Kidney capillary endothelial cell (primary cell): ENCODE data around the gene CCL19.
A peak's percentile ranks its signal among the peaks of the same experiment; 100 is the strongest.

Source experiments
- DNase-seq: peaks from one replicate; pipeline ENCODE4 v3.0.0-alpha.2; 2018; ENCODE audit warnings: low spot score

Gene CCL19

DNA sequence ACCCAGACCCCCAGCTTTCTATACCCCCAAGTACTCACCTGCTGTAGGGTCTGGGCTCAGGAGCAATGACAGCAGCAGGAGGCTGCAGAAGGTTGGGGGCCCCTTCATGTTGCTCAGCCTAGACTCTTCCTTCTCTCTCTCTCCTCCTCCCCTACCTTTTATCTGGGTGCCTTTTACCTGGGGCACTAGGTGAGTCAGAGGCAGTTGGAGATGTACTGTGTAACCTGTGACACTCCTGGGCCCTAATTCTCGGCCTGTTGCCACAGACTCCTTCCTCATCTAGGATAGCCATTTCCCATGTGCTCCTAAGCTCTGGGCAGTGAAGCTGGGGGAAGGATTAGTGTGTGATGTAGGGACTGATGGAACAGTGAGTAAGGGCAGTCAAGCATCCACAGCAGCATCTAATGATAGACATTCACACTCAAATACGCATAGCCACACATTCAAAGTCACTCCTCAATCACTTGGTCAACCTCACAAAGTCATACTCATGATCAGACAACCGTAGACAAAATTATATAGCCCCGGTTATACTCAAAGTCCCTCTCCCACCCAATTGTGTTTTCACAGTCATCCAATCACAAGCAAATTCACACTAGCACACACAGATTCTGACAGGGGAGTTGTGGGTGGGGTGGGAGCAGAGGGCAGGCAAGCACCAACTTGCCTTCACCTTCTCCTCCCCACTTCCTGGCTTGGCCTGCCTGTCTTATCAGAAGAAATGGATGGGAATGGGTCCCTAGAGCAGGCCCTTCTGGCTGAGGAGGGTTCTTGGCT, 28.4 kb downstream of the CCL19 start, which contains the start of gene CCL27:
CCL27 (minus strand) TSS at position 132 of the 777 bp plus-strand sequence; CDS start at position 108, 24 bp downstream.
- no peak for DNase-seq

DNA sequence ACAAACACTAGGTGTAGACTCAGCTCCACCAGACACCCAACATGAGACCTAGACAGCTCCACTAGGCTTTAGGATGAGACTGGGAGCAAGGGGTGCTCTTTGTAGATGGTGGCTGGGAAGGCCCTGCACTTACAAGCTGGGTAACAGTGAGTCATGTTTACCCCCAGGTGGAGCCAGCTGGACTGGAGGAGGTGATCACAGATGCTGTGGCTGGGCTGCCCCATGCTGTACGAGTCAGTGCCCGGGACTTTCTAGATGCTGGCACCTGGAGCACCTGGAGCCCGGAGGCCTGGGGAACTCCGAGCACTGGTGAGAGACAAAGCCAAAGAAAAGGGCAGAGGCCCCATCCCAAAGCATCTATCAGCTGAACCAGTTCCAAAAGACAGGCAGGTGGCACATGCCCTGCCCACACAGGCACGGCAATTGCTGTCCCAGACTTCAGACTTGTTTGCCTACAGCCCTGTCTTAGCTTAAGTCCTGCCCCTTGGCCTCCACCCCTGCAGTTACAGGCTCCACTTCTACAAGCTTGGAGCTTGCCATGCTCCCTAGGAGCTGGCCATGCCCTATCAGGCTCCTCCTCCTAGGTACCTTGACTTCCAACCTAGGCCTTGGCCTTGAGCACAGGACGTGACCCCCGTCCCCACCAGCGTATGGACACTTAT, 31.4 kb downstream of the CCL19 start:
- no peak for DNase-seq

DNA sequence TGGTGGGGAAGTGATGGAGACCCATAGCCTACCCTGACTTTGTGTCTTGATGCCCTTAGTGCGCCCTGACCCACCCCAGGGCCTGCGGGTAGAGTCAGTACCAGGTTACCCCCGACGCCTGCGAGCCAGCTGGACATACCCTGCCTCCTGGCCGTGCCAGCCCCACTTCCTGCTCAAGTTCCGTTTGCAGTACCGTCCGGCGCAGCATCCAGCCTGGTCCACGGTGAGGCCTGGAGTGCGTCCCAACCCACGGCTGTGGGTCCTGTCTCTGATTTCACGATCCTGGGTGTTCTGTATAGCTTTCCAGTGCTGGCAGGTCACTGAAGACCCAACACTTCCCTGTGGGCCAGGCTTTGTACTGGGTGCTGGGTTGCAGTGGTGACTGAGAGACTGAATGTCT, 32.6 kb downstream of the CCL19 start:
- DNase-seq: no peak

DNA sequence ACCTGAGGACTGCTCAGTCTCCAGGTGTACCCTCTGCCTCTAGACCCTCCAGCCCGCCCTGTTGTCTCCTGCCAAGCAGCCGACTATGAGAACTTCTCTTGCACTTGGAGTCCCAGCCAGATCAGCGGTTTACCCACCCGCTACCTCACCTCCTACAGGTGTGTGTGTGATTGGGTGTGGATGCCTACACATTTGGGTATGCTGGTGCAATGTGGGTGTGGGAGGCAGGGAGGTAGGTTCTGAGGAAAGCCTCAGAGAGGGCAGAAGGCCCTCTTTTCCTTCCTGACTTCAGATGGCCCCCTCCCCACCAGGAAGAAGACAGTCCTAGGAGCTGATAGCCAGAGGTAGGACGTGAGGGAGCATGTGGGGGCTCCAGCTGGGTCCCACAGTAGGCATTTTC, 34.1 kb downstream of the CCL19 start:
- no peak for DNase-seq

DNA sequence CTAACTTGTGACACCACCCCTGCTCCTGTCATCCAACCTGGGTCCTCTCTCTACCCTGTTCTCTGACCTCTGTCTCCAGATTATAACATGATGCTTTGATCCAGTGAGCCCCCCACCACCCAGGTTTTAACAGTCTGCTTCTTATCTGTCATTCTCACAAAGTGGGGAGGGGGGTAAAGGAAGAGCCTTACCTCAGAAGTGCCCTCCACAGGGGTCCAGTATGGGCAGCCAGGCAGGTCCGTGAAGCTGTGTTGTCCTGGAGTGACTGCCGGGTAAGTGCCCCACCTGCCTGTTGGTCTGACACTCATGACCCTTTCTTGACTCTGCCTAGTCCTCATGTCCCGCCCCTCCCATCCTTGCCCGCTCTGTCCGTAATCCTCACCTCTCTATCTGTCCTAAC, 35.7 kb downstream of the CCL19 start:
- DNase-seq: no peak

DNA sequence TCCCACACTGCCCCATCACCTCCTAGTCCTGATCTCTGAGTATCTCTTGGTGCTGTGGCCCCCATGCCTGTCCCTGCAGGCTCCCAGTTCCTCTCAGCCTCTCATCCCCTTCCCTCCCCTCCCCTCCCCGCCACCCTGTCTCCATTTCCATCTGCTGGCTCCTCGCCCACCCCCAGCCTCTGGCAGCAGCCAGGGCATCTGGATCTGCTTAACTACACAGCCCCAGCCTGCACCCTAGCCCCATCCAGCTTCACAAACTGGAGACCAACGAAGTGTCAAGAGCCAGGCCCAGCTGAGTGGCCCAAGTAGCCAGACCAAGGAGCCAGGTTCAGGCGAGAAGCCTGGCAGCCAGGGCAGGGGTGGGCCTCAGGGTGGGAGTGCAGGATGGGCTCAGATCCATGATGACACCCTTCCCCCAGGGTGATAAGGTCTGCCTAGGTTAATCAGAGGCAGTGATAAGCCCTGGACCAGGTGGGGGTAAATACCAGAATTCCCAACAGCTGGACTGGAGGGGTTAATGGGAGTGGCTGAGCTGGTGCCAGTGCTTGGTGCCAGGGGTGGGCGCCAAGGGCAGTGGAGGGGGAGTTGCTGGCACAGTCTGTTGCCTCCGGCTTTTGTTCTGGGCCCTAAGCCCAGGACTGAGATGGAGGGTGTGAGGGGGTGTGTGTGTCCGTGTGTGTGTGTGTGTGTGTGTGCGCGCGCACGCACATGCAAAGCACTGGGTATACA, 36.6 kb downstream of the CCL19 start:
- no peak for DNase-seq

DNA sequence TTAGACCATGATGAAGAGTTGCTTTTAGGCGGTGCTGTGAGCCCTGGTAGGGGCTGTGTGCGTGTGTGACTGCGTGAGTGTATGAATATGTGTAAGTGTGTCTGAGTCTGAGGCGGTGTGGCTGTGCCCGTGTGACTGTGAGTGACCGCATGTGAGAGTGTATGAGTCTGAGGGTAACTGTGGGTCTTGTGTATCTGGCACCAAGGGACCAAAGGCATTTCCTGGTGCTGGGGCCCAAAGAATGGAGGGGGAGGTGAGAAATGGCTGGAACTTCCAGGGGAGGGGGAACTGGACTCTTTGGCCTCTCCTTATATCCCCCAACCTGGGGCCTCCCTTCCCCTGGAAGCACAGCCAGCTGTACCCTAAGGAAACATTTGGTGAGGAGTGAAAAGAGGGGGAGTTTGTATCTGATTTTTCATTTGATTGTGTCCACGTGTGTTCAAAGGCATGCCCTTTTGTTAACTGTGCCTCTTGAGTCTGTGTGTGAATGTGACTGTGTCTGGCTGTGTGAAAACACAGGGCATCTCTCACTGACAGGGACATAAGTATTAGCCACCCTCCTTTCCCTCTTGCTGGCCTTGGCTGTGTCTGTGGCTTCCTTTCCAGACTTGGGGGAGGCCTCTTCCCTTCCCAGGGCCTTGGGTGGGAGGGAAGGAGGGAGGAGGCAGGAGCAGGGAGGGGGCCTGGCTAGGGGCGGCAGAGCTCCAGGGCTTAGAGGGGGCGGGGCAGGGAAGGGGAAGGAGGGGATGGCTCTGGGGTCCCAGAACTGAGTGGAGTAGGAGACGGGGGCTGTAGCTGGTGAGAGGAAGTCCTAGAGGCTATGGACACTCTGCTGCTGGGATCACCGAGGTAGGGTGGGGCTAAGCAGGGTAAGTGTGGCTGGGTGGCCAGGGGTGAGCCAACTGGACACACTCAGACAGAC, 37.7 kb downstream of the CCL19 start:
- DNase-seq: no peak

DNA sequence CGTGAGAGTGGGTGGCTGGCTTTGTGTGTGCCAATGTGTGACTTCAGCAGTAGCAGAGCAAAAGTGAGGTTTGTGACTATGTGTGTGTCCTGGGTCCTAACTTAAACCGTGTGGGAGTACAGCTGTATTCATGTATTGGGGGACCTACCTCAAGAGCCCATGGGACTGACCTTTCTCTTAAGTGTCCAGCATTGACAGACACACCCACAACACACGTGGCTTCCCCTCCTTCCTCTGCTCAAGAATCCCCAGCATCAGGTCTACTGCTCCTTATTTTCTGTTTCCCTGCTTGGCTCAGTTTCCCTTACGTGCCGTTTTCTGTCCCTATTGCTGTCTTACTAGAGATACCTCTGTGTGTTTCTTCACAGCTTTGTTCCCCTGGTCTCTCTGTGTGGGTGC, 38.5 kb downstream of the CCL19 start:
- DNase-seq: no peak

DNA sequence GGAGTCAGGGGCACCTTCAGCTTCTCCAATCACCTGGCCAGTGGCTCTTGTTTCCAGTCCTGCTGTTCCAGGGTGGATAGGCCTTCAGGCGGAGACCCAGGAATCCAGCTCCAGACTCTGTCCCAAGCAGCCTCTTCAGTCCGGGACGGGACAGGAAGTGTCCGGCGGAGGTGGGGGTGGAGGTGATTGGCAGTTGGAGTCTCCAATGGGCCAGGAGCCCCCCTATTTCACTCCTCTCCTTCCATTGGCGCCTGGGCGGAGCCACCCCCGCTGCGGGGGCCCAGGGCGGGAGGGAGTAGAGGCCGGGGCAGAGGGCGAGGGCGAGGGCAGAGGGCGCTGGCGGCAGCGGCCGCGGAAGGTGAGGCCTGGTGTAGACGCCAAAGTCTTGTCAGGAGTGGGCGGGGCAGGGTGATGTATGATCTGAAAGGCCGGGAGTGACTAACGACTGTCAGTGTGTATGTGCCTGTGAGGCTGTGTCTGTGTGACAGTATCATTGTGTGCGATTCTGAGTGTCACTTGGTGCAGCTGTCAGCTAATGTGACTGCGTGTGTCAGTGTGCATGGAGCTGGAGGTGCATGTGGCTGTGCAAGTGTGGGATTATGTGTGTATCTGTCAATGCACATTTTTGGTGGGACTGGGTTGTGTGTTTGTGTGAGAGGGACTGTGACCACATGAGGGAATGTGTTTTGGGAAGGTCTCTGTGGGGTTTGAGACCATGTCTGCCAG, 39.0 kb downstream of the CCL19 start, which contains the start of gene IL11RA:
IL11RA (plus strand) TSS at position 310 of the 726 bp plus-strand sequence. CDS start 3,033 bp downstream, outside the sequence.
- peak; percentile 87 for DNase-seq

DNA sequence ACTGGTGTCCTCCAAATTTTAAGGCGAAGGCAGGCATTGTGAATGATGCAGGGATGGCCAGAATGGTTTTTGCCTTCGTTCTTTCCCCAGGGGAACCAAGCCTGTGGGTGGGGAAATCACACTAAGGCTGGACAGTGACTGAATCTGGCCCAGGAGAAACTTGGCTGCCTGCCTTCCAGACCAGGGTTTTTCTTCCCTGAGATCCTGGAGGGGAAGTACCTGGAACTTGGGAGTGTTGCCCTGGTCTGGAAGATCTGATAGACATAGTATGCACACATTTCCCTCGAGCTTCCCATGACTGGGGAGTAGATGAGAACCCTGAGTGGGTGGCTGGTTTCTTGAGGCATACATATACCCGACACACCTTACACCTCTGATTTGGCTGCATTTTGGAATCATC, 39.8 kb downstream of the CCL19 start:
- no peak for DNase-seq

DNA sequence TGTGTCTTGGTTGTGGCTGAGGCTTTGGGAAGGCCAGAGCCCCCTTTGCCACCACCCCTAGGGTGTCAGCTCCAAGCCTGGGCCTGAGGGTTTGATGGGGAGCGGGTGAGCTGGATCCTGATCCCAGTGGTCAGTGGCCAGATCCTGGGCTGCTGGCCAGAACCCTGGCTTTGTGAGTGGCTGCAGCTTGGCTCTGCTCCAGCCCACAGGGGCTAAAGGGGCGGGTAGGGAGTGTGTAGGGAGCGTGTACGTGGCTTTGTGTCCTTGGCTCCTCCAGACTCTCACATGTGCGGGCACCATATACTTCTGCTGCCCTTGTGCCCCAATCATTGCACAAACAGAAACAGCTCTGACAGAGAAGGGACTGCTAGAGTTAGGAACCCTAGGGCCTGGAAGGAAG, 40.3 kb downstream of the CCL19 start:
- no peak for DNase-seq

DNA sequence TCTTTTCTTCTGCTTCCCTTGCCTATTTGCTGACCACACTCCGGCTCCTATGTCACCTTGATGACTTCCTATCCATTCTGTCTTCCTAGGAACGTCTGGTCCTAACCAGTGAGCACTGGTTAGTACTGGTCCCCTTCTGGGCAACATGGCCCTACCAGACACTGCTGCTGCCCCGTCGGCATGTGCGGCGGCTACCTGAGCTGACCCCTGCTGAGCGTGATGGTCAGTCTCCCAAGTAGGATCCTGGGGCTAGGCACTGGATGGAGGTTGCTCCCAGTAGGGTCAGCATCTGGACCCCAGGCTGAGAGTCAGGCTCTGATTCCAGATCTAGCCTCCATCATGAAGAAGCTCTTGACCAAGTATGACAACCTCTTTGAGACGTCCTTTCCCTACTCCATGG, 42.4 kb downstream of the CCL19 start:
- no peak for DNase-seq

DNA sequence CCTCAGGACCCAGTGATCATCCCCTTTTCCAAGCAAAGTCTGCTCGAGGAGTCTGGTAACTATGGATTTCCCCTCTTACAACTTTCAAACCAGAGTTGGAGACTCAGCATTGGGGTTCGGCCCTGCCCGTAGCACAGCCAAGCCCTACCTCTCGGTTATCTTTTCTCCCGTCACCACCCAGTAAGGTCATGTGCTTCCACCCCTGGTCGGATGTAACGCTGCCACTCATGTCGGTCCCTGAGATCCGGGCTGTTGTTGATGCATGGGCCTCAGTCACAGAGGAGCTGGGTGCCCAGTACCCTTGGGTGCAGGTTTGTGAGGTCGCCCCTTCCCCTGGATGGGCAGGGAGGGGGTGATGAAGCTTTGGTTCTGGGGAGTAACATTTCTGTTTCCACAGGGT, 43.4 kb downstream of the CCL19 start:
- no peak for DNase-seq

DNA sequence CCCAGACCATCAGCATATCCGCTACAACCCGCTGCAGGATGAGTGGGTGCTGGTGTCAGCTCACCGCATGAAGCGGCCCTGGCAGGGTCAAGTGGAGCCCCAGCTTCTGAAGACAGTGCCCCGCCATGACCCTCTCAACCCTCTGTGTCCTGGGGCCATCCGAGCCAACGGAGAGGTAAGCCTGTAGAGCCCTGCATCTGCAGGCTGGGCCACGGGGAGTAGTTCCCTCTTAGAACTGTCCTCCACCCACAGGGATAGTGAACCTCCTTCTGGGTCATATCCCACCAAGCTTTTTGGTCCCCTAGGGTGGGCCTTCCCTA, 44.0 kb downstream of the CCL19 start:
- no peak for DNase-seq

DNA sequence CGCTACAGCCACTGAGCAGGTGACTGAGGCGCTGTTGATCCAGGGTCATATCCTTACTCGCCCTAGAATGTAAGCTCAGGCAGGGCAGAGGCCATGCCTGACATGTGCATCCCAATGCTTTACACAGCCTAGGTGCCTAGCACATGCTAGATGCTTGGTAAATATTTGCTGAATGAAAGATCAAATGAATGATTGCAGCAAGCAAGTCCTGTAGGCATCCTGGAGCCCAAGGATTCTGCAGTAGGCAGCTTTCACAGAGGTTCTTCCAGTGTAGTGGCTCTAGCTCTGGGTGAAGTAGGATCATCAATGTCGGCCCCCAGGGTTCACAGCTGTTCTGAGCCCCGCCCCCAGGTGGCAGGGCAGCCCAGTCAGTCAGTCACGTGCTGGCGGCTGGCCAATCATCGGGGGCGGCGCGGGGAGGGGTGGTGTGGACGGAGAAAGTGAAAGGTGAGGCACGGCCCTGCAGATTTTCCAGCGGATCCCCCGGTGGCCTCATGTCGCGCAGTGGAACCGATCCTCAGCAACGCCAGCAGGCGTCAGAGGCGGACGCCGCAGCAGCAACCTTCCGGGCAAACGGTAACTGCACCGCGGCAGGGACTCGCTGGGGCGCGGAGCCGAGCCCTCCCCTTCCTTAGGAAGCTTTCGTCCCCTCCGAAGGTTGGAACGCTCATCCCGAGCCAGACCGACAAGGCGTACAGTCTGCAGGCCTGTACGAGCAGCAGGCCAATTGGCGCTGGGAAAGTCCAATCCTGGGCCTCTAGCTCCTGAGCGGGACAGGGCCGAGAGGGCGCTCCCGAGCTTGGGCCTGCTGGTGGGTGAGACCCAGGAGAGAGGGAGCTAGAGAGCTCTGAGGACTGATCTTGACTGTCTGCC, 44.6 kb downstream of the CCL19 start, which contains the start of gene GALT:
GALT (plus strand) TSS at position 465 of the 873 bp plus-strand sequence; CDS start at position 495, 30 bp downstream.
- peak; percentile 84 for DNase-seq

DNA sequence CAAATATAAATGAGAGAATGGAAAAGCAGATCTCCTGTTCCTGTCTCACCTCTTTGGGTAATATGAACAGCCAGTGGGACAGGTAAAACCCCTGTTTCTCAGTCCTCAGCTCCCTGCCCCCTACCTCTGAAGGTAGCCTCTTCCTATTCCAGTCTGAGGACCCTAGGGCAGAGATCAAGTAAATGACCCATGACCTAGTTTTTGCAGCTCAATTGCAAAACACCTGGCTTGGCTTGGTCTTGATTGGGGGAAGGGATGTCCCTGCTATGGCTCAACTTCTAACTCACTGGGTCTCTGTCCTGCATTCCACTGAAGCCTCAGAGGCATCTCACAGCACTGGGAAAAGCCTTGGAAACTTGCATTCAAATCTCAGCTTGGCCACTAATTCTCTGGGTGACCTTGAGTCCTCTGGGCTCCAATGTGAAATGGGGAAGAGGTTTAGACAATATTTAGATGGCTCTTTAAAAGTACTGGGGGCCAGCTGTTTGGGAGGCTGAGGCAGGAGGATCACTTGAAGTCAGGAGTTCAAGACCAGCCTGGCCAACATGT, 46.2 kb downstream of the CCL19 start:
- no peak for DNase-seq

DNA sequence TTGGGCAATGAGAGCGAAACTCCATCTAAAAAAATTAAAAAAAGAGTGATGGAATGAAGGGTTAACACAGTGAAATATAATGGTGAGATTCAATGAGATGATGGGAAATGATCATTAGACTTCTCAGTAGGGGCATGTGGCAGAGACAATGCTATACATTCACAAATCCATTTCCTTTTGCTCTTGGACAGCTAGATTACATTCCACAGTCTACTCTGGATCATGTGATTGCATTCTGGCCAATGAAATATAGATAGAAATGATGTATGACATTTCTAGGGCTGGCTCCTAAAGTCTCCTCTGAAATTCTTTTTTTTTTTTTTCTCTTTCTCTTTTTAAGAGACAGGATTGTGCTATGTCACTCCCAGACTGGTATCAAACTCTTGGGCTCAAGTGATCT, 48.4 kb downstream of the CCL19 start:
- no peak for DNase-seq
